ENCODE results near the gene PTH1R. TPM values are rescaled to one million over a fixed set of nuclear protein-coding genes. Genes with fewer than 3 reads are reported as not detected.
A peak's percentile ranks its signal among the peaks of the same experiment; 100 is the strongest.

The PTH1R gene
- total RNA-seq, 1 experiment from 2014 or later = 0.32 TPM

GRCh38 chr3:46943237-46944187 lies 66.0 kb downstream of the PTH1R start:
- ATAC-seq (peak; percentile 43), DNase-seq (ENCODE audit: low read depth, low spot score) (peak; percentile 68)
- peaks cover 20% of the 10 kb centered on the region; the same call in 1 of the 2 replicates for H4K20me1 ChIP-seq (ENCODE audit: insufficient read depth)
- no peaks in the 10 kb centered on the region for H3K27me3 ChIP-seq (ENCODE audit: insufficient read depth, low read length)
- TF ChIP-seq POLR2AphosphoS5 (IDR thresholded peaks at IDR 0.05; ENCODE audit: low read depth, low read length) (no peak), SP1 (IDR thresholded peaks at IDR 0.05; ENCODE audit: low read depth) (peak; percentile 66), CBX3 (IDR thresholded peaks at IDR 0.05; ENCODE audit: low read depth) (peak; percentile 50; the same call in 1 of the 2 replicates), MAX (IDR thresholded peaks at IDR 0.05) (0 out of 2 replicates have a peak, but pooled peaks have one; percentile 56), EGR1 (IDR thresholded peaks at IDR 0.05; ENCODE audit: low read depth) (no peak), FOSL1 (IDR thresholded peaks at IDR 0.05; ENCODE audit: low read depth) (peak; percentile 75)
- BruUV-seq (replicated peaks) = no TSS peak
- POLR2A ChIA-PET = no interaction called here
- H3K4me1 ChIP-seq (ENCODE audit: control insufficient read depth in 1 of 2, insufficient read depth in 2 of 2, low read length in 2 of 2) = peaks cover 44 to 61% of the 10 kb centered on the region in 2 experiments
- H3K4me3 ChIP-seq (replicated peaks in 1 of 2; ENCODE audit: low read depth in 1 of 2, low read length in 2 of 2) = no peak overlapping the region
- H3K36me3 ChIP-seq (ENCODE audit: control insufficient read depth in 1 of 2, insufficient read depth in 2 of 2, low read length in 2 of 2) = peaks cover 8 to 16% of the 10 kb centered on the region in 2 experiments; a peak in 2 of 4 replicates
- H3K9me3 ChIP-seq (ENCODE audit: control insufficient read depth in 1 of 2, insufficient read depth in 1 of 2, low read depth in 1 of 2, low read length in 2 of 2) = no peaks in the 10 kb centered on the region
- no peaks in the 10 kb centered on the region for H3K9me2 ChIP-seq (ENCODE audit: insufficient read depth)
- CTCF ChIA-PET = interaction anchor here (1.5 kb wide), 1 partner anchor 8 kb away, joined by 8 read pairs; no protein-coding TSS in a partner anchor
- peak overlapping the region; percentile 63 for H3K4me2 ChIP-seq (ENCODE audit: low read length)
- peak overlapping the region; percentile 56 for H3K9ac ChIP-seq (ENCODE audit: low read length)
- H3K79me2 ChIP-seq (ENCODE audit: insufficient read depth, low read length) = peaks cover 96% of the 10 kb centered on the region
- RAD21 ChIA-PET (ENCODE audit: low non-redundant PET in 1 of 2, low total read pairs in 2 of 2, uncharacterized antibody in 2 of 2, unreplicated experiment in 2 of 2) = no interaction called here
- H2AFZ ChIP-seq (ENCODE audit: low read depth, low read length, poor library complexity, severe bottlenecking) = no peak overlapping the region
- intact Hi-C loops (cut with micrococcal nuclease) = no loop called here
- H3K27ac ChIP-seq (ENCODE audit: low read depth, low read length) = peak overlapping the region; percentile 36

GRCh38 chr3:46944191-46944590 lies 66.7 kb downstream of the PTH1R start:
- H3K9ac ChIP-seq (ENCODE audit: low read length) = peak overlapping the region; percentile 56
- peak overlapping the region; percentile 63 for H3K4me2 ChIP-seq (ENCODE audit: low read length)
- no peaks in the 10 kb centered on the region for H3K9me3 ChIP-seq (ENCODE audit: control insufficient read depth in 1 of 2, insufficient read depth in 1 of 2, low read depth in 1 of 2, low read length in 2 of 2)
- DNase-seq (ENCODE audit: low read depth, low spot score) = no peak
- RAD21 ChIA-PET (ENCODE audit: low non-redundant PET in 1 of 2, low total read pairs in 2 of 2, uncharacterized antibody in 2 of 2, unreplicated experiment in 2 of 2) = no interaction called here
- H2AFZ ChIP-seq (ENCODE audit: low read depth, low read length, poor library complexity, severe bottlenecking) = no peak overlapping the region
- intact Hi-C loops (cut with micrococcal nuclease) = no loop called here
- peaks cover 27% of the 10 kb centered on the region; the same call in 1 of the 2 replicates for H4K20me1 ChIP-seq (ENCODE audit: insufficient read depth)
- no peaks in the 10 kb centered on the region for H3K9me2 ChIP-seq (ENCODE audit: insufficient read depth)
- POLR2A ChIA-PET = no interaction called here
- BruUV-seq (replicated peaks) = no TSS peak
- no peak overlapping the region for H3K4me3 ChIP-seq (replicated peaks in 1 of 2; ENCODE audit: low read depth in 1 of 2, low read length in 2 of 2)
- no peaks in the 10 kb centered on the region for H3K27me3 ChIP-seq (ENCODE audit: insufficient read depth, low read length)
- CTCF ChIA-PET = interaction anchor here (1.5 kb wide), 1 partner anchor 9 kb away, joined by 8 read pairs; no protein-coding TSS in a partner anchor
- peaks cover 51 to 68% of the 10 kb centered on the region in 2 experiments for H3K4me1 ChIP-seq (ENCODE audit: control insufficient read depth in 1 of 2, insufficient read depth in 2 of 2, low read length in 2 of 2)
- H3K79me2 ChIP-seq (ENCODE audit: insufficient read depth, low read length) = peaks cover 97% of the 10 kb centered on the region
- peaks cover 5 to 11% of the 10 kb centered on the region in 2 experiments; a peak in 2 of 4 replicates for H3K36me3 ChIP-seq (ENCODE audit: control insufficient read depth in 1 of 2, insufficient read depth in 2 of 2, low read length in 2 of 2)
- H3K27ac ChIP-seq (ENCODE audit: low read depth, low read length) = peak overlapping the region; percentile 36
- TF ChIP-seq RAD21 (IDR thresholded peaks at IDR 0.05; ENCODE audit: low read depth) (no peak), REST (IDR thresholded peaks at IDR 0.05; ENCODE audit: low read depth) (no peak), SIN3A (IDR thresholded peaks at IDR 0.05; ENCODE audit: low read depth) (no peak), FOSL1 (IDR thresholded peaks at IDR 0.05; ENCODE audit: low read depth) (no peak)
- peak; percentile 18; the same call in 1 of the 2 replicates for ATAC-seq

Data from HCT116 (cell line).